ENCODE measurements around the gene LIMS1.
"Not testable (repeated sequence)": the region's sequence is repeated elsewhere in the genome, so short reads cannot be mapped to it uniquely, and the experiment has no call there.

DNA sequence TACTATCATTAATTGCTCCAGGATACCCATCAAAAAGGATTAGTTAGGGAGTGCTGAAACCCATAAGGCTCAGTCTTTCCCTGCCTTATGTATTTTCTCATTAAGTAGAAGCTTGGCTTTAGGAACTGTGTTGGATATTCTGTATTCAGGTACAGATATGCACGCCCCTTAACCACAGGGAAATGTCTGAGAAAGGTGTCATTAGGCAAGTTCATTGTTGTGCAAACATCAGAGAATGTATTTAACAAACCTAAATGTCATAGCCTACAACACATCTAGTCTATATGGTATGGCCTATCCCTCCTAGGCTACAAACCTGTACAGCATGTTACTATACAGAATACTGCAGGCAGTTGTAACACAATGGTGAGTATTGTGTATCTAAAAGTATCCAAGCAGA lies 130.7 kb downstream of the LIMS1 start:
- TF ChIP-seq POLR2AphosphoS5 (IDR thresholded peaks at IDR 0.05; ENCODE audit: low read depth, low read length); POLR2A (IDR thresholded peaks at IDR 0.05; ENCODE audit: low read depth, low read length); TAF1 (IDR thresholded peaks at IDR 0.05; ENCODE audit: borderline replicate concordance, low read depth, low read length): not testable (repeated sequence)

All from GM12892 (cell line).